ENCODE data around the gene TXK. TPM values are rescaled to one million over a fixed set of nuclear protein-coding genes. Genes with fewer than 3 reads are reported as not detected.

Gene TXK
- total RNA-seq, 1 donor from 2014 or later, result not detected

- Mint-ChIP-seq H3K27ac (ENCODE audit: unreplicated experiment) (no peak overlapping the region), H3K27me3 (ENCODE audit: low read depth) (no peaks in the 10 kb centered on the region), H3K4me1 (peaks cover 16% of the 10 kb centered on the region), H3K9me3 (no peaks in the 10 kb centered on the region), H3K36me3 (ENCODE audit: low read depth) (no peaks in the 10 kb centered on the region), H3K4me3 (no peak overlapping the region)
- no peak for TF ChIP-seq CTCF (conservative IDR thresholded peaks at IDR 0.05)
- no peak for DNase-seq (ENCODE audit: low read depth, low spot score)
Measured at GRCh38 chr4:48071191-48071590, 62.9 kb downstream of the TXK start.

DNA sequence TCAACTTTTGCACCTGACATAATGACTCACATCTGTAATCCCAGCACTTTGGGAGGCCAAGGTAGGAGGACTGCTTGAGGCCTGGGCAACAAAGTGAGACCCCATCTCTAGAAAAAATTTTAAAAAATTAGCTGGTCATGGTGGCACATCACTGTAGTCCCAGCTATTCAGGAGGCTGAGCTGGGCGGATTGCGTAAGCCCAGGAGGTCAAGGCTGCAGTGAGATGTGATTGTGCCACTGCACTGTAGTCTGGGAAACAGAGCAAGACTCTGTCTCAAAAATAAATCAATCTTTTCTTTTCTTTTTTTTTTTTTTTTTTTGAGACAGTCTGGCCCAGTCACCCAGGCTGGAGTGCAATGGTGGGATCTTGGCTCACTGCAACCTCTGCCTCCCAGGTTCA lies 65.0 kb downstream of the TXK start:
- Mint-ChIP-seq H3K4me3 (no peak overlapping the region), H3K27ac (ENCODE audit: unreplicated experiment) (no peak overlapping the region), H3K9me3 (peaks cover 3% of the 10 kb centered on the region), H3K36me3 (ENCODE audit: low read depth) (no peaks in the 10 kb centered on the region), H3K4me1 (peaks cover 10% of the 10 kb centered on the region), H3K27me3 (ENCODE audit: low read depth) (no peaks in the 10 kb centered on the region)
- TF ChIP-seq CTCF (conservative IDR thresholded peaks at IDR 0.05), result no peak
- DNase-seq (ENCODE audit: low read depth, low spot score), result no peak

DNA sequence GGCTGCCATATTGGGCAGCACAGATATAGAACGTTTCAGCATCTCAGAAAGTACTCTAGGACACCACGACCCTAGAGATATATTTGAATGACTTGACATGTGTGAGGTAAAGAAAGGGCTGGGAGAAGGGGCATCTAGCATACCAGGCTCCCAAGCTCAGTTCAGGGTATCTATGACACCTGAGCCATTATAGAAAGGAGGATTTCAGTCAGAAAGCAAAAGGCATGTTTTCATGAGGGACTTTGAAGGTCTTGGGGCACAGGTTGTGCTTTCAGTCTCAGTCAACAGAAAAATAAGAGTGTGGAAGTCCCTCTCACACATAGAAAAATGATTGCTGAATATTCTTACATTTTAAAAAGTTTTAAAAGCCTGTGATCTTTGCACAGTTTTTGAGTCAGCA lies 65.9 kb downstream of the TXK start:
- no peak for TF ChIP-seq CTCF (conservative IDR thresholded peaks at IDR 0.05)
- no peak for DNase-seq (ENCODE audit: low read depth, low spot score)
- Mint-ChIP-seq H3K27ac (ENCODE audit: unreplicated experiment) (no peak overlapping the region), H3K9me3 (peaks cover 3% of the 10 kb centered on the region), H3K27me3 (ENCODE audit: low read depth) (no peaks in the 10 kb centered on the region), H3K4me1 (peaks cover 6% of the 10 kb centered on the region), H3K4me3 (no peak overlapping the region), H3K36me3 (ENCODE audit: low read depth) (no peaks in the 10 kb centered on the region)

DNA sequence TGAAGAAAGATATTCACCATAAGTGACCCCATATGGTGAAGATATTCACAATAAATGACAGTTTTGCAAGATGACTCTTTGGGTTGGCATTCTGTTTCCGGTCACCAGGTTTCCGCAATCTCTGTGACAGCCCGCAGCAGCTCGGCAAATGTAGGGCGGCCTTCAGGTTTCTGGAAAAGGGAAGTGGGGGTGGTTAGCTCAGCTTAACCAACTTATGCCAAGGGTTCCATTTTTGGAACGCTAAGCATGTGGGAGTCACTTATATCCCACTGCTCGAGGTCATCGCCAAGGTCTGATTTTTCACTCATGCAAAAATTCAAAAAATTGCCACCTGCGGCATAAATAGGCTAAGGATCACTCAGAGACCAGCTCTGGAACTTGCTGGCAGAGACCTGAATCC lies 66.5 kb downstream of the TXK start:
- H3K9me3 Mint-ChIP-seq, result peaks cover 6% of the 10 kb centered on the region
- H3K36me3 Mint-ChIP-seq (ENCODE audit: low read depth), result no peaks in the 10 kb centered on the region
- H3K27ac Mint-ChIP-seq (ENCODE audit: unreplicated experiment), result no peak overlapping the region
- H3K27me3 Mint-ChIP-seq (ENCODE audit: low read depth), result no peaks in the 10 kb centered on the region
- no peak overlapping the region for H3K4me3 Mint-ChIP-seq
- no peak for DNase-seq (ENCODE audit: low read depth, low spot score)
- peaks cover 6% of the 10 kb centered on the region for H3K4me1 Mint-ChIP-seq
- no peak for TF ChIP-seq CTCF (conservative IDR thresholded peaks at IDR 0.05)

DNA sequence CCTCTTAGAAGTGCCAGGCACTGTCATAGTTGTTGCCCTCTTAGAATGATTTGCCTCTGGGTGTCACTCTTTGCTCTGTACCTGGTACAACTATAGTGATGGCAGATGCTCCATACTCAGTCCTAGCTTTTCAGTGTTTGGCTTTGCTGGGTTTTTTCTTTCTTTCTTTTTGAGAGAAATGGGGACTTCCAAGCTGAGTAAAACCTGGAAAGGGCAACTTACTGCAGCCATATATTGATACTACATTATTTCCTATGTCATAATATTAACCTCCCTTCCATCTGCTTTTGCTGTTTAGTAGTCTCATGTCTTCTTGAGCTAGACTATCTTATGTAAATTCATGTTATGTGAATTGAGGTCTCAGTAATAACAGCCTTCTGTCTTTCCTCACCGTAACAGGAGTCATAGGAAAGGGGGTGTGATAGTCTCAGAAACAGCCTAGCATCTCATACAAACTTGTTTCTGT lies 68.4 kb downstream of the TXK start:
- peaks cover 18% of the 10 kb centered on the region for H3K9me3 Mint-ChIP-seq
- H3K27me3 Mint-ChIP-seq (ENCODE audit: low read depth), result no peaks in the 10 kb centered on the region
- DNase-seq (ENCODE audit: low read depth, low spot score), result no peak
- no peak overlapping the region for H3K27ac Mint-ChIP-seq (ENCODE audit: unreplicated experiment)
- no peaks in the 10 kb centered on the region for H3K4me1 Mint-ChIP-seq
- TF ChIP-seq CTCF (conservative IDR thresholded peaks at IDR 0.05), result no peak
- no peak overlapping the region for H3K4me3 Mint-ChIP-seq
- H3K36me3 Mint-ChIP-seq (ENCODE audit: low read depth), result peaks cover 1% of the 10 kb centered on the region

DNA sequence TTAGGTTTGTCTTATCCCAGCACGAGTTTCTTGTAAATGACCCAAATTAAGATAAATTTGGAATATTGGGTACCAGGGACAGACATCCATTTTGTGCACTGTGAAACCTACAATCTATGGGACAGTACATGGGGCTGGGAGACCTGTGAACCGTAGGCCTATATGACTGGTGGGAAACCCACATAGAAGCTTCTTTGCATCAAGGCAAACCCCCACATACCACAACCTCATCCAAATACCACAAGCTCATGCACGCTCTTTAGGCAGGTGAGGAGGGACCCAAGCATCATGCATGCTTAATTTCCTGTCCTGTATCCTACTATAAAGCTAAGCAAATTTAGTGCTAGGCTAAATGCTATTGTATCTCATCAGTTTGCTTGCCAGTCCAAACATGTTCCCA lies 69.7 kb downstream of the TXK start:
- peaks cover under 1% of the 10 kb centered on the region for H3K4me1 Mint-ChIP-seq
- H3K36me3 Mint-ChIP-seq (ENCODE audit: low read depth), result peaks cover 5% of the 10 kb centered on the region
- peaks cover 18% of the 10 kb centered on the region for H3K9me3 Mint-ChIP-seq
- no peak for DNase-seq (ENCODE audit: low read depth, low spot score)
- no peak overlapping the region for H3K27ac Mint-ChIP-seq (ENCODE audit: unreplicated experiment)
- no peaks in the 10 kb centered on the region for H3K27me3 Mint-ChIP-seq (ENCODE audit: low read depth)
- no peak for TF ChIP-seq CTCF (conservative IDR thresholded peaks at IDR 0.05)
- H3K4me3 Mint-ChIP-seq, result no peak overlapping the region
